Measurements from ENCODE around the gene RPL13.

DNA sequence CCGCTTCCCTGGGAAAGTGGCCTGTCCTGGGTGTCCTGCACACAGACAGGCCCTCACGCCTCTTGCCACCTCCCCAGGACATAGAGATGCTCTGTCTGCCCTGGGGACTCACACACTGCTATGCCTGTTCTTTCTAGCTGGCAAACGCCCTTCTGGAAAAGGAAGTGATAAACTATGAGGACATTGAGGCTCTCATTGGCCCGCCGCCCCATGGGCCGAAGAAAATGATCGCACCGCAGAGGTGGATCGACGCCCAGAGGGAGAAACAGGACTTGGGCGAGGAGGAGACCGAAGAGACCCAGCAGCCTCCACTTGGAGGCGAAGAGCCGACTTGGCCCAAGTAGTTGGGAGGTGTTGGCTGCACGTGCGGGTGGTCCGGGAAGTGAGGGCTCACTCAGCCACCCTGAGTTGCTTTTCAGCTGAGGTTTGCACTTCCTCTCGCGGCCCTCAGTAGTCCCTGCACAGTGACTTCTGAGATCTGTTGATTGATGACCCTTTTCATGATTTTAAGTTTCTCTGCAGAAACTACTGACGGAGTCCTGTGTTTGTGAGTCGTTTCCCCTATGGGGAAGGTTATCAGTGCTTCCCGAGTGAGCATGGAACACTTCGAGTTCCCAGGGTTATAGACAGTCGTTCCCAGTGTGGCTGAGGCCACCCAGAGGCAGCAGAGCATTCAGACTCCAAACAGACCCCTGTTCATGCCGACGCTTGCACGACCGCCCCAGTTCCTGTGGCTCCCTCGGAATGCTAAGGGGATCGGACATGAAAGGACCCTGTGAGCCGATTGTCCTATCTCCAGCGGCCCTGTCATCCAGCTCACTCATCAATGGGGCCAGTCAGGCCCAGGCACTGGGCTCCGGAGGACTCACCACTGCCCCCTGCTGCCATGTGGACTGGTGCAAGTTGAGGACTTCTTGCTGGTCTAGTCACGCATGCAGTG, 3.5 kb upstream of the RPL13 start:
- TF ChIP-seq POLR2A (IDR thresholded peaks at IDR 0.05): no peak
- TF ChIP-seq, protein P1, sequence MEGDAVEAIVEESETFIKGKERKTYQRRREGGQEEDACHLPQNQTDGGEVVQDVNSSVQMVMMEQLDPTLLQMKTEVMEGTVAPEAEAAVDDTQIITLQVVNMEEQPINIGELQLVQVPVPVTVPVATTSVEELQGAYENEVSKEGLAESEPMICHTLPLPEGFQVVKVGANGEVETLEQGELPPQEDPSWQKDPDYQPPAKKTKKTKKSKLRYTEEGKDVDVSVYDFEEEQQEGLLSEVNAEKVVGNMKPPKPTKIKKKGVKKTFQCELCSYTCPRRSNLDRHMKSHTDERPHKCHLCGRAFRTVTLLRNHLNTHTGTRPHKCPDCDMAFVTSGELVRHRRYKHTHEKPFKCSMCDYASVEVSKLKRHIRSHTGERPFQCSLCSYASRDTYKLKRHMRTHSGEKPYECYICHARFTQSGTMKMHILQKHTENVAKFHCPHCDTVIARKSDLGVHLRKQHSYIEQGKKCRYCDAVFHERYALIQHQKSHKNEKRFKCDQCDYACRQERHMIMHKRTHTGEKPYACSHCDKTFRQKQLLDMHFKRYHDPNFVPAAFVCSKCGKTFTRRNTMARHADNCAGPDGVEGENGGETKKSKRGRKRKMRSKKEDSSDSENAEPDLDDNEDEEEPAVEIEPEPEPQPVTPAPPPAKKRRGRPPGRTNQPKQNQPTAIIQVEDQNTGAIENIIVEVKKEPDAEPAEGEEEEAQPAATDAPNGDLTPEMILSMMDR (IDR thresholded peaks at IDR 0.05): peak in 2 of 3 experiments; percentile 46 to 56
